ENCODE measurements around the gene TGM6. TPM values are rescaled to one million over a fixed set of nuclear protein-coding genes. Genes with fewer than 3 reads are reported as not detected.

Gene TGM6
- total and polyA plus RNA-seq, 9 donors = not detected

GRCh38 chr20:2333821-2334220 is 46.9 kb upstream of the TGM6 start:
- intact Hi-C loops (cut with DNase I) = no loop called here
- WGBS, 3 donors = 30 to 52% (median 34%) methylated on average over 6 of the region's 6 CpGs
- Histone ChIP-seq H3K27me3 (no peaks in the 10 kb centered on the region), H3K4me1 (ENCODE audit: insufficient read depth) (no peaks in the 10 kb centered on the region), H3K36me3 (no peaks in the 10 kb centered on the region), H3K27ac (no peak overlapping the region), H3K4me3 (no peak overlapping the region), H3K9me3 (no peaks in the 10 kb centered on the region)
- TF ChIP-seq CTCF (IDR thresholded peaks at IDR 0.05) (no peak), POLR2A (IDR thresholded peaks at IDR 0.05) (no peak), EP300 (IDR thresholded peaks at IDR 0.05) (no peak)
- no peak for DNase-seq

- Histone ChIP-seq H3K9me3 (no peaks in the 10 kb centered on the region), H3K27me3 (no peaks in the 10 kb centered on the region), H3K4me1 (ENCODE audit: insufficient read depth) (no peaks in the 10 kb centered on the region), H3K27ac (no peak overlapping the region), H3K36me3 (no peaks in the 10 kb centered on the region), H3K4me3 (no peak overlapping the region)
- 37 to 45% (median 43%) methylated on average over 9 of the region's 9 CpGs for WGBS, 3 donors
- no peak for DNase-seq
- intact Hi-C loops (cut with DNase I) = no loop called here
- no peak for TF ChIP-seq CTCF (IDR thresholded peaks at IDR 0.05)
- no peak for TF ChIP-seq POLR2A (IDR thresholded peaks at IDR 0.05)
- no peak for TF ChIP-seq EP300 (IDR thresholded peaks at IDR 0.05)
Observed at GRCh38 chr20:2335096-2335870, 45.4 kb upstream of the TGM6 start.

GRCh38 chr20:2336471-2336870 is 44.2 kb upstream of the TGM6 start:
- TF ChIP-seq POLR2A (IDR thresholded peaks at IDR 0.05) = no peak
- no peak for TF ChIP-seq CTCF (IDR thresholded peaks at IDR 0.05)
- TF ChIP-seq EP300 (IDR thresholded peaks at IDR 0.05) = no peak

GRCh38 chr20:2337142-2337541 is 43.6 kb upstream of the TGM6 start:
- Histone ChIP-seq H3K9me3 (no peaks in the 10 kb centered on the region), H3K27me3 (no peaks in the 10 kb centered on the region), H3K36me3 (no peaks in the 10 kb centered on the region), H3K4me3 (no peak overlapping the region), H3K27ac (no peak overlapping the region), H3K4me1 (ENCODE audit: insufficient read depth) (no peaks in the 10 kb centered on the region)
- no peak for DNase-seq
- 77 to 87% (median 81%) methylated on average over 5 of the region's 5 CpGs for WGBS, 3 donors
- intact Hi-C loops (cut with DNase I) = no loop called here
- TF ChIP-seq CTCF (IDR thresholded peaks at IDR 0.05) (no peak), EP300 (IDR thresholded peaks at IDR 0.05) (no peak), POLR2A (IDR thresholded peaks at IDR 0.05) (no peak)

More at GRCh38 chr20:2336471-2336870, 44.2 kb upstream of the TGM6 start:
- Histone ChIP-seq H3K27me3 (no peaks in the 10 kb centered on the region), H3K27ac (no peak overlapping the region), H3K4me1 (ENCODE audit: insufficient read depth) (no peaks in the 10 kb centered on the region), H3K36me3 (no peaks in the 10 kb centered on the region), H3K4me3 (no peak overlapping the region), H3K9me3 (no peaks in the 10 kb centered on the region)
- 64 to 85% (median 79%) methylated on average over 4 of the region's 4 CpGs for WGBS, 3 donors
- intact Hi-C loops (cut with DNase I) = no loop called here
- DNase-seq = no peak
